ENCODE data around the gene RNF5.

DNA sequence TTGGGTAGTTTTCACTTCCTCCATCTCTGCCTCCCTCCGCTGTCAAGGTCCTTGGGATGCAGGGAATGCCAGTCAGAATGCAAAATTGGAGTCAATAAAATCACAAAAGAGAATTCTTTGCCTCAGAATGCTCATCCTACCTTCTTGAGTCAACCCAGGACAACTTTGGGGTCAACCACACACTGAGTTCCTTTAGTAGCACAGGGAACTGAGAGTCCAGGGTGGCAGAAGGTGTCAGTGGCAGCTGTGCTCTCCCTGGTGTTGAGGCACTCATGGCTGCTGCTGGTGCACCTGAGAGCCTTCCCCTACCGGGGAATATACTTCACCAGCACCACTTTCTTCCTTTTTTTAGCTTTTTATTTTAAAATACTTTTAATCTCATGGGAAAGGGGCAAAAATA is 46.5 kb downstream of the RNF5 start:
- no peak for TF ChIP-seq CTCF (IDR thresholded peaks at IDR 0.05; ENCODE audit: poor library complexity)
- TF ChIP-seq EZH2 (IDR thresholded peaks at IDR 0.05; ENCODE audit: borderline replicate concordance) = no peak

Data from hepatocyte (in vitro differentiated cells).